Spleen (tissue), 7 donors: ENCODE measurements around the gene PTPRM.

Experiments
- POLR2AphosphoS5 ChIP-seq, 3 donors: sonication (generic); formaldehyde crosslinking; IDR thresholded peaks; one replicate each; pipeline ENCODE4 v1.5.1; 2017; ENCODE audit warnings: antibody characterized with exemption in 3 of 3
- TF ChIP-seq, protein P1 (sequence below), 11 experiments: fragments of 200-600 bp in 7 of 11; fragments of 450-650 bp in 4 of 11; sonication (generic) in 4 of 11; IDR thresholded peaks in 8 of 11; conservative IDR thresholded peaks in 3 of 11; 1 replicate in 7 of 11; 2 replicates in 4 of 11; pipeline versions ENCODE4 v1.4.0 to v1.8.0; 2016 to 2021; ENCODE audit warnings: antibody characterized with exemption in 11 of 11, inconsistent platforms in 4 of 11, mild to moderate bottlenecking in 1 of 11
- donor health status: DM: no; HTN: no; CAD: no; lungs with moderate emphysema.
- donor health status: DM: no; HTN: no; CAD: no.
- donor health status: DM: no; HTN: no; CAD: no.

GRCh38 chr18:8186413-8186812 is 619.3 kb downstream of the PTPRM start:
- TF ChIP-seq, protein P1, sequence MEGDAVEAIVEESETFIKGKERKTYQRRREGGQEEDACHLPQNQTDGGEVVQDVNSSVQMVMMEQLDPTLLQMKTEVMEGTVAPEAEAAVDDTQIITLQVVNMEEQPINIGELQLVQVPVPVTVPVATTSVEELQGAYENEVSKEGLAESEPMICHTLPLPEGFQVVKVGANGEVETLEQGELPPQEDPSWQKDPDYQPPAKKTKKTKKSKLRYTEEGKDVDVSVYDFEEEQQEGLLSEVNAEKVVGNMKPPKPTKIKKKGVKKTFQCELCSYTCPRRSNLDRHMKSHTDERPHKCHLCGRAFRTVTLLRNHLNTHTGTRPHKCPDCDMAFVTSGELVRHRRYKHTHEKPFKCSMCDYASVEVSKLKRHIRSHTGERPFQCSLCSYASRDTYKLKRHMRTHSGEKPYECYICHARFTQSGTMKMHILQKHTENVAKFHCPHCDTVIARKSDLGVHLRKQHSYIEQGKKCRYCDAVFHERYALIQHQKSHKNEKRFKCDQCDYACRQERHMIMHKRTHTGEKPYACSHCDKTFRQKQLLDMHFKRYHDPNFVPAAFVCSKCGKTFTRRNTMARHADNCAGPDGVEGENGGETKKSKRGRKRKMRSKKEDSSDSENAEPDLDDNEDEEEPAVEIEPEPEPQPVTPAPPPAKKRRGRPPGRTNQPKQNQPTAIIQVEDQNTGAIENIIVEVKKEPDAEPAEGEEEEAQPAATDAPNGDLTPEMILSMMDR (IDR thresholded peaks at IDR 0.05 in 8 of 11, conservative IDR thresholded peaks at IDR 0.05 in 3 of 11) = no peak
- no peak for TF ChIP-seq POLR2AphosphoS5 (IDR thresholded peaks at IDR 0.05)
